GM18498 (cell line): ENCODE data around the gene NFATC3.
"Not testable (repeated sequence)": the region's sequence is repeated elsewhere in the genome, so short reads cannot be mapped to it uniquely, and the experiment has no call there.

Source experiments
- ATAC-seq: cut with Tn5 transposase; IDR thresholded peaks from one replicate; pipeline ENCODE4 v1.9.1; 2021; ENCODE audit warnings: mild to moderate bottlenecking, moderate library complexity; ENCODE audit not compliant: unreplicated experiment

The NFATC3 gene

DNA sequence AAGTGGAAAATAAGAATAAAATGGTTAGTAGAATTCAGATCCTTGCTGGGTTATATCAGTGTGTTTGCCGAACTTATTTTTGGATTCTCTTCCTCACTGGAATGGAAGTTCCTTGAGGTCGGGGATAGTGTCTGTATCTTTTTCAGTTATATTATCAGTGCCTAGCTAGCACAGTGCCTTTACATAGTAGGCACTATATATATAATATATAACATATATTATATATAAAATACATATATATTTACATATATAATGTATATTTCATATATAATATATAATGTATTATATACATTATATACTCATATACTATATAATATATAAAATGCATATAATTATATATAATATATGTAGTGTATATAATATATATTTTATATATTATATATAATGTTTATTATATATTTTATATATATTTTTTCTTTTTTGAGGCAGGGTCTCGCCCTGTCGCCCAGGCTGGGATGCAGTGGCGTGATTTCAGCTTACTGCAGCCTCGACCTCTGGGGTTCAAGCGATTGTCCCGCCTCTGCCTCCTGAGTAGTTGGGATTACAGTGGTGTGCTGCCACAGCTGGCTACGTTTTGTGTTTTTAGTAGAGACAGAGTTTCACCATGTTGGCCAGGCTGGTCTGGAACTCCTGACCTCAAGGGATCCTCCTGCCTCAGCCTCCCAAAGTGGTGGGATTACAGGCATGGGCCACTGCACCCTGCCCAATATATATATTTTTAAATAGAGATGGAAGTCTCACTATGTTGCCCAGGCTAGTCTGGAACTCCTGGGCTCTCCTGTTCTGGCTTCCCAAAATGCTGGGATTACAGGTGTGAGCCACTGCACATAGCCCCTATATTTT, 3.2 kb downstream of the NFATC3 start:
- no peak for ATAC-seq

DNA sequence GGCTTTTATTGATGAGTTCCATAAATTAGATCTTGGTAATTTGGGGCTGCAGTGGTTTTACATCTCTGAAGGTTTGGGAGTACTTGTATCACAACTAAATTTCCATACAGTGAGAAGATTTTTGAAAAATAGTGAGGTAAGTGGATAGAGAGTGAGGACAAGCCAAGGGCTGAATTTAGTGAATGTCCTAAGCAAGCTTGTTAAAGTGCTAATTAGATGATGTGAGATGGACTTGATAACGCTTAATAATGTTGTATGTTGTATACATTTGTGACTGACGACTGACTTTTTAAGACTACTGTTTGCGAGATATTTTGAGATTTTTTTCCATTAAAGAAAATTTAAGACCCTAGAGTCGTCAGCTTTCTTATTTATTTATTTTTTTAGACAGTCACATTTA, 3.9 kb downstream of the NFATC3 start:
- ATAC-seq, result no peak

DNA sequence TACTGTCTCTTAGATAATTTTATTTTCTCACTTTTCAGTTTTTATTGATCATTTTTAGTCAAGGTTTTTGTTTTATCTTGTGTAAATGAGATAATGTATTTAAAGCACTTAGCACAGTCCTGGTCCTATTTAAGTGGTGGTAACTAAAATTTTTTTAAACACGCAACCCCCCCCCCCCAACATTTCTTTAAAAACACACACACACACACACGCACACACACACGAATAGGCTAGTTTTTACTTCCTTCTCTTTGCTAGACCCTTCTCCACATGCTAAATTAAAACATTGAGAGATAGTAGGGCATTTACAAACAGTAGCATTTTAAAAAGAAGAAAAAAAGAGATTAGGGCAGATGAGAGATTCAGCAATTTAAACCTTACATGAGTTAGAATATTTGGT, 5.0 kb downstream of the NFATC3 start:
- ATAC-seq, result no peak

GRCh38 chr16:68090533-68090932, 5.4 kb downstream of the NFATC3 start:
- no peak for ATAC-seq

- ATAC-seq, result no peak
These were observed 6.5 kb downstream of the NFATC3 start for GRCh38 chr16:68091380-68092261.

- ATAC-seq, result not testable (repeated sequence)
These were observed 7.1 kb downstream of the NFATC3 start for GRCh38 chr16:68092275-68092674.

DNA sequence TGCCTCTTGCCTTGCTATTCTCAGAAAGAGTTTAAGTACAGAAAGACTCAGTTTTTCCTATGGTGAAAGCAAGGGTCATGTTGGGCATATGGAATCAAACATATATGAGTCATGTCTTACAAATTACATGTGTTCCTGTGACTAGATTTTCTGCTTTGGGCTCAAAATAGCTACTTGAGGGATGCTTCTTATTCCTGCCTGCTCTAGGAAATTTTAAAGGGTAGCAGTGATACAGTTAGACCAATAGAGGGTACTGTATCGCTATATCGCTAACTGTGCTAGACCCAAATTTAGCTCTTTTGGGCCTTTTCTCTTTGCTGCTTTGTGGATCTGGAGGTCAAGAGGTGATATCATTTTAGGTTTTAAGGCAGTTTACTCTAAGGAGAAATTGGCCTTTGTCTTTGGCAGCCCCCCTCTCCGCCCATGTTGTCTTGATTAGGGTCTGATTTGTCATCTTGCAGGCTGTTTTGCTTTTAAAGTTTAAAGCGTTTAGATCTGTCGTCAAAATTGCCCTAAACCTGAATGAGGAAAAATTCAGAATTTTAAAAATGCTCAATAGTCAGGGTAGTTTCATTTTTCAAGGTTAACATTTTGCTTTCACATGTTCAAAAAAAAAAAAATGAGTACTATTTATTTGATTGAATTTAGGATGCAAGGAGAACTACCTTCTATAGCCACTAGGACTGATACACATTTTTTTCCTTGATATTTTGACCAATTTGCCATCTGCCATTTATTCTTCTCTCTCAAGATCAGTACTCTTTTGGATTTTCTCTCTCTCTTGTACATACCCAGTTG, 8.8 kb downstream of the NFATC3 start:
- ATAC-seq, result no peak

DNA sequence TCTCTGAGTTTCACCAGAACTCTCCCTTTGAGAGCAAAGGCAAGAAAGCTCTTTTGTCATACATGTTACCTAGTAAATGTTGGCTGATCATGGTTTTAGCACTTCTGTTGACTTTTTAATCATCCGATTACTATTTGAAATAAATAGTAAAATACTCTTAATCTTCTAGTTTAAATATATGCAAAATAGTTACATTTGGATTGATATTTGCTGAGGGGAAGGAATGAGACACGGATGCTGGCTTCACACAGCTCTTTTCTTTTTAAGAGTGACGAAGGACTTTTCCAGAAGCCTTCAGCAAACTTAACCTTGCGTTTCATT, 9.4 kb downstream of the NFATC3 start:
- ATAC-seq, result no peak

- no peak for ATAC-seq
These were observed 11.3 kb downstream of the NFATC3 start for GRCh38 chr16:68096491-68096890.

- no peak for ATAC-seq
These were observed 11.9 kb downstream of the NFATC3 start for GRCh38 chr16:68097088-68097487.

GRCh38 chr16:68097895-68098294, 12.7 kb downstream of the NFATC3 start:
- ATAC-seq, result no peak

DNA sequence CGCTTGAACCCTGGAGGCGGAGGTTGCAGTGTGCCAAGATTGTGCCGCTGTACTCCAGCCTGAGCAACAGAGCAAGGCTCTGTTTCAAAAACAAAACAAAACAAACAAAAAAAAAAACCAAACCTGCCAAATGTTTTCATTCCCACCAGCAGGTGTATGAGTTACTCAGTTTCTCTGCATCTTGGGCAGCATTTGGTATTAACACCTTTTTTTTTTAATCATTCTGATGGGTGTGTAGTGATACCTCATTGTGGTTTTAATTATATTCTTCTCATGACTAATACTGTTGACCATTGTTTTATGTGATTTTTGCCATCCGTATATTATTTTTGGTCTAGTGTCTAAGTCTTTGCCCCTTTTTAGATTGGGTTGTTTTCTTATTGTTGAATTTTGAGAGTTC, 15.3 kb downstream of the NFATC3 start:
- no peak for ATAC-seq

DNA sequence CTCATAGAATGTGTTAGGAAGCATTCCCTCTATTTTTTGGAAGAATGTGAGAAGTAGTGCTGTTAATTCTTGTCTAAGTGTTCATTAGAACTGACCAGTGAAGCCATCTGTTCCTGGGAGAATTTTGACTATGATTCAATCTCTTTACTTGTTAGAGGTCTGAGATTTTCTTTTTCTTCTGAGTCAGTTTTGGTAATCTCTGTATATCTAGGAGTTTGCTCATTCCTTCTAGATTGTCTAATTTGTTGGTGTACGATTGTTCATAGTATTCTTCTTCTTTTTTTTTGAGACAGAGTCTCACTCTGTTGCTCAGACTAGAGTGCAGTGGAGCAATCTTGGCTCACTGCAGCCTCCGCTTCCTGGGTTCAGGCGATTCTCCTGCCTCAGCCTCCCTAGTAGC, 20.4 kb downstream of the NFATC3 start:
- ATAC-seq, result no peak

DNA sequence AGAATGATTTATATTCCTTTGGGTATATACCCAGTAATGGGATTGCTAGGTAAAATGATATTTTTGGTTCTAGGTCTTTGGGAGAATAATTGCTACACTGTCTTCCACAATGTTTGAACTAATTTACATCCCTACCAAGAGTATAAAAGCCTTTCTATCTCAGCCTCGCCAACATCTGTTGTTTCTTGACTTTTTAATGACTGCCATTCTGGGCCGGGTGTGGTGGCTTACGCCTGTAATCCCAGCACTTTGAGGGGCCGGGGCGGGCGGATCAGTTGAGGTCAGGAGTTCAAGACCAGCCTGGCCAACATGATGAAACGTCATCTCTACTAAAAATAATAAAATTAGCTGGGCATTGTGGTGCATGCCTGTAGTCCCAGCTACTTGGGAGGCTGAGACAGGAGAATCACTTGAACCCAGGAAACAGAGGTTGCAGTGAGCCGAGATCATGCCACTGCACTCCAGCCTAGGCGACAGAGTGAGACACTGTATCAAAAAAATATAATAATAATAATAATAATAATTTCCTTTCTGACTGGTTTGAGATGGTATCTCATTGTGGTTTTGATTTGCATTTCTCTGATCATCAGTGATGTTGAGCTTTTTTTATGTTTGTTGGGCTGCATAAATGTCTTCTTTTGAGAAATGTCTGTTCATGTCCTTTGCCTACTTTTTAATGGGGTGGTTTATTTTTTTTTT, 22.2 kb downstream of the NFATC3 start:
- ATAC-seq, result not testable (repeated sequence)

GRCh38 chr16:68109156-68109555, 24.0 kb downstream of the NFATC3 start:
- not testable (repeated sequence) for ATAC-seq

DNA sequence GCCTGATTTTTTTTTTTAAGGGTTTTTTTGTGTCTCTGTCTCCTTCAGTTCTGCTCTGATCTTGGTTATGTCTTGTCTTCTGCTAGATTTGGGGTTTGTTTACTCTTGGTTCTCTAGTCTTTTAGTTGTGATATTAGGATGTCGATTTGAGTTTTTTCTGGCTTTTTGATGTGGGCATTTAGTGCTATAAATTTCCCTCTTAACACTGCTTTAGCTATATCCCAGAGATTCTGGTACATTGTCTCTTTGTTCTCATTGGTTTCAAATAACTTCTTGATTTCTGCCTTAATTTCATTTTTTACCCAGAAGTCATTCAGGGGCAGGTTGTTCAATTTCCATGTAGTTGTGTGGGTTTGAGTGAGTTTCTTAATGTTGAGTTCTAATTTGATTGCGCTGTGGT, 25.4 kb downstream of the NFATC3 start:
- not testable (repeated sequence) for ATAC-seq

DNA sequence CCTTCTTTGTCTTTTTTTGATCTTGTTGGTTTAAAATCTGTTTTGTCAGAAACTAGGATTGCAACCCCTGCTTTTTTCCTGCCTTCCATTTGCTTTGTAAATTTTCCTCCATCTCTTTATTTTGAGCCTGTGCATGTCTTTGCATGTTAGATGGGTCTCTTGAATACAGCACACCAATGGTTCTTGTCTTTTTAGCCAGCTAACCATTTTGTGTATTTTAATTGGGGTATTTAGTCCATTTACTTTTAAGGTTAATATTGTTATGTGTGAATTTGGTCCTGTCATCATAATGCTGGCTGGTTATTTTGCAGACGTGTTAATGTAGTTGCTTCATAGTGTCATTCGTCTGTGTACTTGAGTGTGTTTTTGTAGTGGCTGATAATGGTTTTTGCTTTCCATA, 26.2 kb downstream of the NFATC3 start:
- ATAC-seq, result no peak

GRCh38 chr16:68113059-68113761, 28.0 kb downstream of the NFATC3 start:
- ATAC-seq, result no peak

- ATAC-seq, result no peak
These were observed 28.6 kb downstream of the NFATC3 start for GRCh38 chr16:68113765-68114240.

GRCh38 chr16:68114939-68115338, 29.8 kb downstream of the NFATC3 start:
- not testable (repeated sequence) for ATAC-seq
